A549 treated with AZD2906 at 1 μM for 4 hours (cell line): ENCODE results near the gene S100A12. TPM values are rescaled to one million over a fixed set of nuclear protein-coding genes. Genes with fewer than 3 reads are reported as not detected.

Experiments
- total RNA-seq: library from RNA; stranded (reverse); fragments of 200-300 nt; extraction: Qiagen RNA extraction; gene quantifications from 5 replicates; pipeline ENCODE4 v1.2.3, GENCODE V29; 2022

Gene S100A12
- not detected in 5 replicates for total RNA-seq

DNA sequence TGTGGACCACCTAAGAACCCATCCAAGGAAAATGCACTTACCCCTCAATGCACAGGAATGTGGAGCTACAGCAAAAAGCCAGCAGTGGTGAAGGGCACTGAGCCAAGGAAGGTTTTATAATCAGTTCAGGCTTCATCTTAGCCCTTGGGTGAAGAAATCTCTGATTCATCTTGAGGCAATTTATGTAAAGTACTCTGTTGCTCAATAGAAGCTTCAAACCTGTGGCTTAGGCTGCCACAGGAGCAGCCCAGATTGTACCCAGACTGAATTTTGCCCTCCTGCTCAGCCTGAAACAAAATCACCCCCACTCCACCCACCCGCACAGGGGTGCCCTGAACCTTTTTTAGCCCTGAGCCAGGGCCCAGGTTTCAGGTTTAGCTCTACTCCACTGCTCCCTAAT, at the start of gene S100A12:
TSS of gene S100A12 (minus strand) at position 111 of the 400 bp plus-strand sequence. CDS start 1,029 bp downstream, outside the sequence.

DNA sequence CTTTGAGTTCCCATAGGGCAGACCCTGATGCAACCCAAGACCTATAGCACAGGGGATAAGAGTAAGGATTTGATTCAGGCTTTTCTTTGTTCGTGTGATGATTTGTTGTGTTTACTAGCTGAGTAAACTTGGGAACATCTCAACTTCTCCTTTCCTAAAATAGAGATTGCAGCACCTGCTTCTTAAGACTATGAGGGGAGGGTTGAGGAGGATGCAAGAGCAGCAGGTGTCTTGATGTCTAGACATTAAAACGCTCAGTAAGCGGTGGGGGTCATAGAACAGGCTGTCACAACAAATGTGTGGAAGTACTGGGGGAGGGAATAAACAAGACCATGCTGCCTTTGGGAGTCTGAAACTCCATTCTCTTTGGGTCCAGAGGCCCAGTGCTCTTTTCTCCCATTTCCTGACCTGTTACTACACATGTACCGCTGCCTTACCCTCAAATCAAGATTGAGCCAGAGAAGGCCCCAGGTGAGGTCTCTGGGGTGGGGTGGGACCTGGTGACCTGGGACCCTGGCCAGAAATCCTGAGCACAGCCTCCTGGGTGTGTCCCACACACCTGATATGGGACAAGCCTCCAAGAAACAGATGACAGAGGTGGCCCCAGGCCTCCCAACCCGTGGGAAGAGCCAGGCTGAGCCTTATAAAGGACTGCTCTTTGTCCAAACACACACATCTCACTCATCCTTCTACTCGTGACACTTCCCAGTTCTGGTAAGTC, 40.6 kb upstream of the S100A12 start, which contains the start of gene S100A7A:
TSS of gene S100A7A (plus strand) at position 671 of the 721 bp plus-strand sequence. CDS start 1,563 bp downstream, outside the sequence.

DNA sequence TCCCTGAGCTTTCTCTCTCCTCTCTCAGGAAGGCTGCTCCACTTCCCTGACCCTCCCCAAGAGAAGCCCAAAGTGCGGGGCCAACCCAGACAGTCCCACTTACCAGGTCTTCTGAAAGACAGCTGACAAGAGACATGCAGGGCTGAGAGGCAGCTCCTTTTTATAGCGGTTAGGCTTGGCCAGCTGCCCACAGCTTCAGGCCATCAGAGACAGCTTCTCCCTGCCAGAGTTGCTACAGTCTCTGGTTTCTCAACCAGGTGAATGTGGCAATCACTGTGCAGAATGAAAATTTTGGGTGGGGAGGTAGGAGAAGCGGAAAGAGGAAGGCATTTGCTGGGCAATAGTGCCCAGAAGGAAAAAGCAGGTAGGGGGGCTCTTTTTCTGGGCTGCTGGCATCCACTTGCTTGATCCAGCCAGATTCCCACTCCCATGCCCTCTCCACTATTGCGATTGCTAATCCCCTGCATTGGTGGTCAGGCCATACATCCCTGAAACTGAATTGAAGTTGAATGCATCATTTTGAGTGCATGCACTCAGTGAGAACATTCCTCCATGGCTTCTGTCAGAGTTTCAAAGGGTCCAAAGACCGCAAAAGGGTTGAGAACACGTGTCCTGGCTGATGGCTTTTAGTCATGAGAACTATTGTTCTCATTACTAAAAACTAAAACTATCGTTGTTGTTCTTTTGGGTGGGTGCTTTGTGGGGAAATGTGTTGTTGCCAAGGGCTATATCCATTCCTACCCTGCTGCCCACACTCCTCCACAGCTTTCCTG, 15.7 kb upstream of the S100A12 start, which contains the start of gene S100A8:
TSS of gene S100A8 (minus strand) at position 136 of the 773 bp plus-strand sequence. CDS start 538 bp downstream, outside the sequence.

DNA sequence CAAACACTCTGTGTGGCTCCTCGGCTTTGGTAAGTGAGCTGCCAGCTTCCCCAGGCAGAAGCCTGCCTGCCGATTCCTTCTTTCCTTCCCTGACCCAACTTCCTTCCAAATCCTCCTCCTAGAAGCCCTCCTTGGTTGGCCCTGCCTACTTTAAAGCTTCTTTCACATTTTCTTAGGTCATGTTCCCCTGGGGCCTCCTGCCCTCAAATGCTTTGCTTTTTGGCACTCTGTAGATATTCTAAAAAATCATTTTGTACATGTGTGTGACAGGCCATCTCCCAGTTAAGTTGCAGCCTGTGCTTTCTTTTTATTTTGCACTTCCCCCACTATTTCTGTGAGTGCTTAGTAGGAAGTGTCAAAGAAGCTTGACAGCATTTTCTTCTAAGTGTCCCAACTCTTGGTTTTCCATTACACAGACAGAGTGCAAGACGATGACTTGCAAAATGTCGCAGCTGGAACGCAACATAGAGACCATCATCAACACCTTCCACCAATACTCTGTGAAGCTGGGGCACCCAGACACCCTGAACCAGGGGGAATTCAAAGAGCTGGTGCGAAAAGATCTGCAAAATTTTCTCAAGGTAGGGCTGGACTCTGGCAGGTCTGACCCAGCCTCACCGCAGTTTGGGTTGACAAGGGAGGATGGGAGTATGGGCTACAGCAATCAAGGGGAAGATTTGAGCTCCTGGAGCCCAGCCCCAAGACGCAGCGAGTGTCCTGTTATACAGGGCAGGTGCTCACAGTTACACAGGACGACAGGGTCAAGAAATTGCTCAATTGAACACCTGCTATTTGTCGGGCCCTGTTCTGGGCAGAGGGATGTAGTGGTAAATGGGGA, 17.3 kb downstream of the S100A12 start, which contains the start of gene S100A9:
TSS of gene S100A9 (plus strand) at position 2 of the 838 bp plus-strand sequence. CDS start at position 432, 430 bp downstream.

DNA sequence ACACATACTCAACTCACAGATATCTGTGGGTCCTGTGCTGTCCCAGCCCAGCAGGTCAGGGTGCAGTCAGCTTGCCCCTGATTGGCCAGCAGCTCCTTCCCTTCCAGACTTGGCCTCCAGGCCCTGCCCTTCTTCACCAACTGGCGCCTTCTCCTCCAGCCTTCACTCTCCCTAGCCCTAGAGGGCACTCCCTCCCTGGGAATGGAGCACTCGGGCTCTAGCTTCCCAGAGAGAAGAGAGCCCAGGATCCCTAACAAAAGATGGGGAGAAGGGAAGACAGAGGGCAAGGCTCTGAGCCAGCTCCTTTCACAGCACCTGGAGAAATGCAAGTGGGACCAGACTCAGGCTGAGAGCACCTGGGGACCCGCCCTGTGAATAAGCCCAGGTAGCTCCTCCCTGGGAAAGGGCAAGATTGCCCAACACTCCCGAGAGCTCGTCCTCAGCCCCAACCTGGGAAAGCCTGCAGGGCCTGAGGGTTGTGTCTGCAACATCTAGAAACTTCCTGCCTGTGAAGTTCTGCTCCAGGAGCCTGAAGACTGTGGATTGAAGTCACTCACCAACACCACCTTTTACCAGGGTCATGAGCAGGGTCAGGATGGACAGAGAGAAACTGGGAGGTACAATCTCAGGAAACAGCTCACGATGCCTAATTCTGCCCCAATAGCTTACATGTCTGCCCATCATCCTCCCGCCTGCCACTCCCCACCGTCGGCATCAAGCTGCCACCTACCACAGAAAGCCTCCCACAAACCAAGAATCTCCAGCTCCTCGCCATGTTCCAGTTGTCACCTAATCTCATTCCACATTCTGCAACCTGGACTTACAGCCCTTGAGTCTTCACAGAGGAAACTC, 26.7 kb downstream of the S100A12 start, which contains the start of gene PGLYRP4:
TSS of gene PGLYRP4 (minus strand) at position 331 of the 852 bp plus-strand sequence. CDS start 909 bp downstream, outside the sequence.

Other genes with a start within 250 kb of the S100A12 start
- not detected in 5 replicates for gene SPRR2G, start 224.7 kb downstream of the S100A12 start, total RNA-seq
- gene LELP1, start 172.2 kb downstream of the S100A12 start, total RNA-seq: not detected in 5 replicates
- 0.05 TPM in 1 of 5 replicates, not detected in the others for gene PRR9, start 158.0 kb downstream of the S100A12 start, total RNA-seq
- 0.06 TPM in 1 of 5 replicates, not detected in the others for gene LORICRIN, start 115.9 kb downstream of the S100A12 start, total RNA-seq
- not detected in 5 replicates for gene PGLYRP3, start 62.7 kb downstream of the S100A12 start, total RNA-seq
- not detected in 5 replicates for gene PGLYRP4, start 26.8 kb downstream of the S100A12 start, total RNA-seq
- gene S100A9, start 17.8 kb downstream of the S100A12 start, total RNA-seq: 0.45 to 0.90 TPM (median 0.59 TPM) in 5 replicates
- gene S100A8, start 15.5 kb upstream of the S100A12 start, total RNA-seq: not detected in 5 replicates
- gene S100A7A, start 40.9 kb upstream of the S100A12 start, total RNA-seq: not detected in 5 replicates
- not detected in 5 replicates for gene S100A7, start 85.0 kb upstream of the S100A12 start, total RNA-seq
- gene S100A6, start 160.4 kb upstream of the S100A12 start, total RNA-seq: 3,320 to 3,871 TPM (median 3,675 TPM) in 5 replicates
- gene S100A5, start 165.3 kb upstream of the S100A12 start, total RNA-seq: 0.88 to 1.2 TPM (median 1.0 TPM) in 5 replicates
- 1,598 to 1,843 TPM (median 1,619 TPM) in 5 replicates for gene S100A4, start 170.2 kb upstream of the S100A12 start, total RNA-seq
- gene S100A3, start 173.6 kb upstream of the S100A12 start, total RNA-seq: 110 to 126 TPM (median 119 TPM) in 5 replicates
- gene S100A2, start 190.2 kb upstream of the S100A12 start, total RNA-seq: 18.7 to 33.7 TPM (median 27.4 TPM) in 5 replicates
- 479 to 567 TPM (median 534 TPM) in 5 replicates for gene S100A16, start 237.5 kb upstream of the S100A12 start, total RNA-seq
- gene S100A14, start 240.7 kb upstream of the S100A12 start, total RNA-seq: 0.23 to 0.66 TPM (median 0.46 TPM) in 5 replicates